Measurements from ENCODE around the gene CD58. TPM values are rescaled to one million over a fixed set of nuclear protein-coding genes. Genes with fewer than 3 reads are reported as not detected.

Gene CD58
- total RNA-seq, 2 donors from 2014 or later, result 30.0 to 34.1 TPM

- peak; percentile 19 for ATAC-seq
- intact Hi-C loops (cut with DNase I, micrococcal nuclease), result loop anchor here in 1 of 2 donors (5.0 kb wide), 1 partner anchor 53 kb away; no protein-coding TSS in a partner anchor
- DNase-seq, result peak; percentile 60 to 72
Observed at GRCh38 chr1:116504308-116505156, 66.3 kb downstream of the CD58 start.

- intact Hi-C loops (cut with DNase I, micrococcal nuclease), result no loop called here
- ATAC-seq (no peak), DNase-seq (no peak)
Observed at GRCh38 chr1:116503546-116504307, 67.1 kb downstream of the CD58 start.

- no peak for ATAC-seq
- intact Hi-C loops (cut with DNase I, micrococcal nuclease), result no loop called here
- no peak for DNase-seq
Observed at GRCh38 chr1:116502671-116503314, 68.0 kb downstream of the CD58 start.

- ATAC-seq (no peak), DNase-seq (no peak)
- intact Hi-C loops (cut with DNase I, micrococcal nuclease), result no loop called here
Observed at GRCh38 chr1:116501870-116502244, 69.0 kb downstream of the CD58 start.

GRCh38 chr1:116501125-116501869, 69.5 kb downstream of the CD58 start:
- DNase-seq, result peak in 1 of 2 donors; percentile 51
- ATAC-seq, result peak; percentile 78
- intact Hi-C loops (cut with DNase I, micrococcal nuclease), result no loop called here

- ATAC-seq, result peak; percentile 83
- peak; percentile 48 to 57 for DNase-seq
Observed at GRCh38 chr1:116498789-116499628, 71.8 kb downstream of the CD58 start.

GRCh38 chr1:116497656-116498055, 73.2 kb downstream of the CD58 start:
- intact Hi-C loops (cut with DNase I, micrococcal nuclease), result loop anchor here in 1 of 2 donors (5.0 kb wide), 1 partner anchor 135 kb away; no protein-coding TSS in a partner anchor
- ATAC-seq, result no peak
- no peak for DNase-seq

More at GRCh38 chr1:116498789-116499628, 71.8 kb downstream of the CD58 start:
- intact Hi-C loops (cut with DNase I, micrococcal nuclease), result loop anchor here in 1 of 2 donors (5.0 kb wide), 1 partner anchor 137 kb away; no protein-coding TSS in a partner anchor

GRCh38 chr1:116496898-116497297, 73.9 kb downstream of the CD58 start:
- no peak for DNase-seq
- intact Hi-C loops (cut with DNase I, micrococcal nuclease), result loop anchor here in 1 of 2 donors (5.0 kb wide), 1 partner anchor 135 kb away; no protein-coding TSS in a partner anchor
- no peak for ATAC-seq

GRCh38 chr1:116496380-116496779, 74.4 kb downstream of the CD58 start:
- intact Hi-C loops (cut with DNase I, micrococcal nuclease), result loop anchor here in 1 of 2 donors (5.0 kb wide), 1 partner anchor 134 kb away; no protein-coding TSS in a partner anchor
- DNase-seq (no peak), ATAC-seq (no peak)

- ATAC-seq, result no peak
- DNase-seq, result no peak
- intact Hi-C loops (cut with DNase I, micrococcal nuclease), result loop anchor here in 1 of 2 donors (5.0 kb wide), 1 partner anchor 133 kb away; no protein-coding TSS in a partner anchor
Observed at GRCh38 chr1:116495535-116495934, 75.3 kb downstream of the CD58 start.

GRCh38 chr1:116494745-116495144, 76.1 kb downstream of the CD58 start:
- intact Hi-C loops (cut with DNase I, micrococcal nuclease), result loop anchor here in 1 of 2 donors (5.0 kb wide), 1 partner anchor 132 kb away; no protein-coding TSS in a partner anchor
- DNase-seq (no peak), ATAC-seq (no peak)

GRCh38 chr1:116494353-116494692, 76.5 kb downstream of the CD58 start:
- intact Hi-C loops (cut with DNase I, micrococcal nuclease), result no loop called here
- ATAC-seq (no peak), DNase-seq (no peak)

GRCh38 chr1:116493484-116494352, 77.1 kb downstream of the CD58 start:
- intact Hi-C loops (cut with DNase I, micrococcal nuclease), result no loop called here
- ATAC-seq, result no peak
- no peak for DNase-seq

- DNase-seq (no peak), ATAC-seq (no peak)
- intact Hi-C loops (cut with DNase I, micrococcal nuclease), result no loop called here
Observed at GRCh38 chr1:116493036-116493435, 77.8 kb downstream of the CD58 start.

- DNase-seq (no peak), ATAC-seq (no peak)
- intact Hi-C loops (cut with DNase I, micrococcal nuclease), result no loop called here
Observed at GRCh38 chr1:116492358-116492811, 78.4 kb downstream of the CD58 start.

GRCh38 chr1:116491700-116492357, 79.0 kb downstream of the CD58 start:
- intact Hi-C loops (cut with DNase I, micrococcal nuclease), result no loop called here
- DNase-seq, result no peak

More at GRCh38 chr1:116491700-116492357, 79.0 kb downstream of the CD58 start:
- no peak for ATAC-seq

All from left colon (tissue), 2 donors.